PC-9 (cell line): ENCODE results near the gene GPR63. TPM values are rescaled to one million over a fixed set of nuclear protein-coding genes. Genes with fewer than 3 reads are reported as not detected.

ENCODE experiments used
- BruUV-seq: library from RNA; stranded (reverse); fragments of 400-500 nt; replicated peaks from 2 replicates; lab custom pipeline; 2021; lab: Mats Ljungman, UMichigan
- CTCF ChIA-PET: fragments of 300-600 bp; sonication (Branson Sonifier 250); formaldehyde crosslinking; loops from one replicate; lab custom pipeline; 2022; ENCODE audit warnings: antibody characterized with exemption; lab: Charles Lee
- POLR2A ChIA-PET: fragments of 300-600 bp; sonication (Branson Sonifier 250); formaldehyde crosslinking; loops from one replicate; lab custom pipeline; 2022; ENCODE audit warnings: antibody characterized with exemption; ENCODE audit not compliant: unreplicated experiment; lab: Charles Lee
- DNase-seq, 2 experiments: peaks; one replicate each; pipeline versions ENCODE4 v3.0.0 to v3.0.0-alpha.2; 2015 to 2022; ENCODE audit warnings: mixed read lengths in 1 of 2
- H2AFZ ChIP-seq: fragments of 200-600 bp; sonication (generic); 2 replicates; pipeline ENCODE4 v1.8.1; 2017; ENCODE audit warnings: antibody characterized with exemption
- H3F3A ChIP-seq: fragments of 200-600 bp; sonication (generic); 2 replicates; pipeline ENCODE4 v1.8.1; 2017; ENCODE audit warnings: antibody characterized with exemption, mild to moderate bottlenecking, low read depth; ENCODE audit not compliant: insufficient read depth
- H3K27ac ChIP-seq: fragments of 200-600 bp; sonication (generic); 2 replicates; pipeline ENCODE4 v1.6.1; 2016; ENCODE audit warnings: mixed run types
- H3K27me3 ChIP-seq: fragments of 200-600 bp; sonication (generic); 2 replicates; pipeline ENCODE4 v1.6.1; 2016; ENCODE audit warnings: low read depth, mixed run types; ENCODE audit not compliant: insufficient read depth
- H3K36me3 ChIP-seq: fragments of 200-600 bp; sonication (generic); 2 replicates; pipeline ENCODE4 v1.6.1; 2016; ENCODE audit warnings: low read depth, mixed run types
- H3K4me1 ChIP-seq: fragments of 200-600 bp; sonication (generic); replicated peaks from 2 replicates; pipeline ENCODE4 v1.6.1; 2016; ENCODE audit warnings: mixed run types; ENCODE audit not compliant: insufficient read depth
- H3K4me2 ChIP-seq: fragments of 200-600 bp; sonication (generic); 2 replicates; pipeline ENCODE4 v1.6.1; 2017; ENCODE audit warnings: mixed run types
- H3K4me3 ChIP-seq: fragments of 200-600 bp; sonication (generic); 2 replicates; pipeline ENCODE4 v1.6.1; 2016; ENCODE audit warnings: mixed run types
- H3K79me2 ChIP-seq: fragments of 200-600 bp; sonication (generic); 2 replicates; pipeline ENCODE4 v1.6.1; 2017; ENCODE audit warnings: low read depth, mixed run types
- H3K9me2 ChIP-seq: fragments of 200-600 bp; sonication (generic); 2 replicates; pipeline ENCODE4 v1.8.1; 2017; ENCODE audit warnings: mild to moderate bottlenecking; ENCODE audit not compliant: insufficient read depth
- H3K9me3 ChIP-seq: fragments of 200-600 bp; sonication (generic); 2 replicates; pipeline ENCODE4 v1.8.1; 2016; ENCODE audit warnings: low read depth; ENCODE audit not compliant: insufficient read depth
- H4K20me1 ChIP-seq: fragments of 200-600 bp; sonication (generic); 2 replicates; pipeline ENCODE4 v1.8.1; 2017; ENCODE audit not compliant: insufficient read depth
- EZH2 ChIP-seq: fragments of 200-600 bp; sonication (generic); IDR thresholded peaks from 2 replicates; pipeline ENCODE4 v1.8.0; 2017; ENCODE audit warnings: antibody characterized with exemption, low read depth
- intact Hi-C: fragments of 100-400 bp; cut with micrococcal nuclease; formaldehyde crosslinking; loops from one replicate; pipeline ENCODE4 v1.10.0; 2022; ENCODE audit not compliant: unreplicated experiment
- total RNA-seq: library from RNA; stranded (reverse); gene quantifications from 2 replicates; pipeline ENCODE4 v1.2.3, GENCODE V29; 2021
- TF ChIP-seq, protein P1 (sequence below): fragments of 200-600 bp; sonication (generic); conservative IDR thresholded peaks from 2 replicates; pipeline ENCODE4 v1.6.1; 2017; ENCODE audit warnings: mixed run types, antibody characterized with exemption, mild to moderate bottlenecking, moderate library complexity

GPR63 gene
- total RNA-seq, 1 experiment from 2014 or later: 1.9 TPM

DNA sequence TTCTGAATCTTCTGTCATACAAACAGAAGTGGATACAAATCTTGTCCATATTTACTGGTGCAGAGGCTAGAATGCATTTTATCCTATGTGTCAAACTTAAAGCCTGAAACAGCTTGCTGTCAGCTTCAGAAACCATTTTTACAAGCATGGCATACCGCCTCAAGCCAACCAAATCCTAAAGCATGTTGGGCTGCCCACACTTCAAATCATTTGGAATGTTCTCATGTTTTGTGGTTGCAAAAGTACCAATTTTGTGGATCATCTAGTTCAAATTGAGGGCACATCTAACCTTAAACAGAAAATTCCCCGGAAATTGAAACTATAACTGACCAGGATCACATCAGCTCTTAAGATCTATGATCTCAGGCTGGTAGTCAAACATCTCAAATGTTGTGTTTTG is 3.2 kb downstream of the GPR63 start:
- Histone ChIP-seq H3K79me2 (no peaks in the 10 kb centered on the region), H3K4me2 (no peak overlapping the region), H3K27ac (no peak overlapping the region), H3F3A (peaks cover 6% of the 10 kb centered on the region; the same call in 1 of the 2 replicates), H3K27me3 (no peaks in the 10 kb centered on the region; the same call in 1 of the 2 replicates), H2AFZ (no peak overlapping the region), H4K20me1 (no peaks in the 10 kb centered on the region), H3K9me2 (no peaks in the 10 kb centered on the region), H3K9me3 (no peaks in the 10 kb centered on the region), H3K36me3 (no peaks in the 10 kb centered on the region), H3K4me1 (peaks cover 13% of the 10 kb centered on the region), H3K4me3 (no peak overlapping the region)
- no peak for DNase-seq
- ChIA-PET CTCF (no interaction called here), POLR2A (interaction anchor here (0.6 kb wide), 1 partner anchor 1567 kb away, joined by 5 read pairs; no protein-coding TSS in a partner anchor)
- TF ChIP-seq EZH2: no peak
- TF ChIP-seq, protein P1, sequence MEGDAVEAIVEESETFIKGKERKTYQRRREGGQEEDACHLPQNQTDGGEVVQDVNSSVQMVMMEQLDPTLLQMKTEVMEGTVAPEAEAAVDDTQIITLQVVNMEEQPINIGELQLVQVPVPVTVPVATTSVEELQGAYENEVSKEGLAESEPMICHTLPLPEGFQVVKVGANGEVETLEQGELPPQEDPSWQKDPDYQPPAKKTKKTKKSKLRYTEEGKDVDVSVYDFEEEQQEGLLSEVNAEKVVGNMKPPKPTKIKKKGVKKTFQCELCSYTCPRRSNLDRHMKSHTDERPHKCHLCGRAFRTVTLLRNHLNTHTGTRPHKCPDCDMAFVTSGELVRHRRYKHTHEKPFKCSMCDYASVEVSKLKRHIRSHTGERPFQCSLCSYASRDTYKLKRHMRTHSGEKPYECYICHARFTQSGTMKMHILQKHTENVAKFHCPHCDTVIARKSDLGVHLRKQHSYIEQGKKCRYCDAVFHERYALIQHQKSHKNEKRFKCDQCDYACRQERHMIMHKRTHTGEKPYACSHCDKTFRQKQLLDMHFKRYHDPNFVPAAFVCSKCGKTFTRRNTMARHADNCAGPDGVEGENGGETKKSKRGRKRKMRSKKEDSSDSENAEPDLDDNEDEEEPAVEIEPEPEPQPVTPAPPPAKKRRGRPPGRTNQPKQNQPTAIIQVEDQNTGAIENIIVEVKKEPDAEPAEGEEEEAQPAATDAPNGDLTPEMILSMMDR: no peak
- intact Hi-C loops: no loop called here
- BruUV-seq: no TSS peak

DNA sequence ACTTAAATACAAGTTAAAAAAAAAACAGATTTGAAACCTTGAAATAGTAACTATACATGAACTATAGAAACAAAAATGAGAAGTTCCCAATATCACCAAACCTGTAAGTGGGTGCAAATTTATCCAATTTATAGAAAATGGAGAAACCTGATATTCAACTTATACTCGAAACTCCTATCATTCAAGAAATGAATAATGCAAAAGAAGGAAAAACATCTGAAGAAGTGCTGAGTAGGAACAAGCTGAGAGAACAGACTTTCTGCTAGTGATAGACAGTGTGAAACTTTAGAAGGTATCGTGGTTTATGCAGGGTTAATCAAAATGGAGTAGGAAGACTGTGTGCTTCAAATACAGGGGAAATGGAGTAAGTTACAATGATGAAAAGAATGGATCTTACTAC is 4.5 kb downstream of the GPR63 start:
- H3K36me3 ChIP-seq: no peaks in the 10 kb centered on the region
- no peak overlapping the region for H3K4me3 ChIP-seq
- H3K9me2 ChIP-seq: no peaks in the 10 kb centered on the region
- H3K9me3 ChIP-seq: no peaks in the 10 kb centered on the region
- no peak overlapping the region for H2AFZ ChIP-seq
- intact Hi-C loops: no loop called here
- no TSS peak for BruUV-seq
- no peak overlapping the region for H3K27ac ChIP-seq
- H3K27me3 ChIP-seq: no peaks in the 10 kb centered on the region
- CTCF ChIA-PET: no interaction called here
- POLR2A ChIA-PET: no interaction called here
- H3F3A ChIP-seq: peaks cover 2% of the 10 kb centered on the region; the same call in 1 of the 2 replicates
- no peaks in the 10 kb centered on the region for H4K20me1 ChIP-seq
- TF ChIP-seq, protein P1: no peak
- no peak for TF ChIP-seq EZH2
- no peaks in the 10 kb centered on the region for H3K79me2 ChIP-seq
- H3K4me1 ChIP-seq: peaks cover 13% of the 10 kb centered on the region
- DNase-seq: no peak
- H3K4me2 ChIP-seq: no peak overlapping the region

DNA sequence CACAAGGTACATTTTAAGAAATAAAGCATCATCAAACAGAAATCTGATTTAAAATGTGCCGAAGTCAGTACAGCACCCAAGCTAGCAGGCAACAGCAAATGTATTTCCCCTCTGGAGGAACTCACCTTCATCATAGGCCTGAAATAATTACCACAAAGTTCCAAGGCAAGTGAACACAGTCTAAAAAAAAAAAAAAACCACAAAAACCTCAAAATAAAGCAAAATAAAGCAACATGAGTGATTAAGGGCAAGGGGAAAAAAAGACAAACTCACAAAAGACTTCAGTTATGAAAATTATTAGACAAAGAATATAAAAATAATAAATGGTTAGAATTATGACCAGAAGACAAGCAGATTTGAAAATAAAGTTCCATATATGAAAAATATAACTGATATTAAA is 10.4 kb downstream of the GPR63 start:
- Histone ChIP-seq H4K20me1 (no peaks in the 10 kb centered on the region), H3K36me3 (no peaks in the 10 kb centered on the region), H3K9me2 (no peaks in the 10 kb centered on the region), H3F3A (no peaks in the 10 kb centered on the region), H2AFZ (no peak overlapping the region), H3K4me3 (no peak overlapping the region), H3K9me3 (no peaks in the 10 kb centered on the region), H3K4me1 (no peaks in the 10 kb centered on the region), H3K27me3 (no peaks in the 10 kb centered on the region), H3K79me2 (no peaks in the 10 kb centered on the region), H3K27ac (no peak overlapping the region), H3K4me2 (no peak overlapping the region)
- no peak for TF ChIP-seq EZH2
- TF ChIP-seq, protein P1: no peak
- ChIA-PET POLR2A (no interaction called here), CTCF (no interaction called here)
- no peak for DNase-seq
- intact Hi-C loops: no loop called here
- no TSS peak for BruUV-seq
